Activated B cell treated with CpG ODN at 0.5 μM for 24 hours (primary cell): ENCODE data around the gene PDE9A. TPM values are rescaled to one million over a fixed set of nuclear protein-coding genes. Genes with fewer than 3 reads are reported as not detected.

Experiments
- ATAC-seq: fragments of 200-7000 bp; cut with Tn5 transposase; one replicate; pipeline ENCODE4 v1.10.0; 2021; ENCODE audit warnings: low read depth, mild to moderate bottlenecking, moderate library complexity
- CTCF ChIA-PET: fragments of 350-600 bp; sonication (Branson Sonifier 250); formaldehyde crosslinking; loops from one replicate; lab custom pipeline; 2021; ENCODE audit warnings: antibody characterized with exemption; lab: Charles Lee
- POLR2A ChIA-PET: fragments of 350-600 bp; sonication (Branson Sonifier 250); formaldehyde crosslinking; loops from one replicate; lab custom pipeline; 2021; ENCODE audit warnings: antibody characterized with exemption; lab: Charles Lee
- DNase-seq: peaks from one replicate; pipeline ENCODE4 v3.0.0; 2022
- H3K27ac Mint-ChIP-seq: one replicate; pipeline ENCODE4 v1.8.0; 2020; ENCODE audit warnings: mixed read lengths
- H3K27me3 Mint-ChIP-seq: one replicate; pipeline ENCODE4 v1.8.0; 2021; ENCODE audit warnings: mixed read lengths
- H3K36me3 Mint-ChIP-seq: one replicate; pipeline ENCODE4 v1.8.0; 2021; ENCODE audit warnings: low read depth, mixed read lengths
- H3K4me1 Mint-ChIP-seq: one replicate; pipeline ENCODE4 v1.8.0; 2021; ENCODE audit warnings: mixed read lengths
- H3K4me3 Mint-ChIP-seq: one replicate; pipeline ENCODE4 v1.8.0; 2020; ENCODE audit warnings: mild to moderate bottlenecking, mixed read lengths
- H3K9me3 Mint-ChIP-seq: one replicate; pipeline ENCODE4 v1.8.0; 2020; ENCODE audit warnings: mixed read lengths
- CTCF ChIP-seq: fragments of 200-600 bp; IDR thresholded peaks from one replicate; pipeline ENCODE4 v1.8.0; 2022; ENCODE audit warnings: antibody characterized with exemption, mild to moderate bottlenecking
- intact Hi-C: fragments of 100-400 bp; cut with micrococcal nuclease; formaldehyde crosslinking; loops from one replicate; pipeline ENCODE4 v1.15.1; 2024
- total RNA-seq: library from RNA; stranded (reverse); gene quantifications from 2 replicates; pipeline ENCODE4 v1.2.3, GENCODE V29; 2022

PDE9A gene
- total RNA-seq, 1 donor from 2014 or later = 0.58 TPM

- Mint-ChIP-seq H3K36me3 (no peaks in the 10 kb centered on the region), H3K9me3 (no peaks in the 10 kb centered on the region), H3K4me3 (peak overlapping the region; percentile 75), H3K27ac (peak overlapping the region; percentile 50), H3K4me1 (peaks cover 14% of the 10 kb centered on the region), H3K27me3 (no peaks in the 10 kb centered on the region)
- DNase-seq = no peak
- ChIA-PET CTCF (interaction anchor here (1.3 kb wide), 1 partner anchor 10 kb away, joined by 4 read pairs; no protein-coding TSS in a partner anchor), POLR2A (interaction anchor here (1.1 kb wide), 1 partner anchor 37 kb away, joined by 3 read pairs; no protein-coding TSS in a partner anchor)
- peak; percentile 58 for ATAC-seq
- TF ChIP-seq CTCF = no peak
- intact Hi-C loops = loop anchor here (5.0 kb wide), 1 partner anchor 36 kb away; no protein-coding TSS in a partner anchor
These were observed 93.3 kb downstream of the PDE9A start for GRCh38 chr21:42746593-42747275.

DNA sequence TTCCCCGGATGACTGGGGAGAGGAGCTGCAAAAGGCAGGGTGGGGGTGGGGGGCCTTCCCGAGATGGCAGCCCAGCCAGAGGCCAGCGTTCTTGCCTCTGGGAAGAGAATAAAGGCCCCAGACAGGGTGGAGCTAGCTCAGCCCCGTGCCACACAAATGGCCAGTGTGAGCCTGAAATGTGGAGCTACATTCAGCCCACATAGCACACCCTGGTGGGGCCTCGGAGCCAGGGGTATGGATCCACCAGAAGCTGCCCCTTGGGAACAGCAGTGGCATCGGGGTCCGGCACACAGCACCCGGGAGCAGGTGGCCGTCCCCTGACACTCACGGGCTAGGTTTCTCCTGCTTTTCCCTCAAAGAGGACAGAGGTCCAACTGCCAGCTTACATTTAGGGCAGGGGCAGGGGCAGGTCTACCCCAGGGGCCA lies 93.9 kb downstream of the PDE9A start:
- intact Hi-C loops = loop anchor here (5.0 kb wide), 1 partner anchor 35 kb away; no protein-coding TSS in a partner anchor
- peaks cover 14% of the 10 kb centered on the region for H3K4me1 Mint-ChIP-seq
- H3K36me3 Mint-ChIP-seq = no peaks in the 10 kb centered on the region
- POLR2A ChIA-PET = interaction anchor here (1.1 kb wide), 1 partner anchor 36 kb away, joined by 3 read pairs; no protein-coding TSS in a partner anchor
- TF ChIP-seq CTCF = no peak
- no peak overlapping the region for H3K27ac Mint-ChIP-seq
- ATAC-seq (no peak), DNase-seq (no peak)
- peak overlapping the region; percentile 75 for H3K4me3 Mint-ChIP-seq
- no peaks in the 10 kb centered on the region for H3K9me3 Mint-ChIP-seq
- CTCF ChIA-PET = interaction anchor here (1.3 kb wide), 1 partner anchor 10 kb away, joined by 4 read pairs; no protein-coding TSS in a partner anchor
- no peaks in the 10 kb centered on the region for H3K27me3 Mint-ChIP-seq

- Mint-ChIP-seq H3K4me1 (peaks cover 14% of the 10 kb centered on the region), H3K9me3 (no peaks in the 10 kb centered on the region), H3K27ac (no peak overlapping the region), H3K27me3 (no peaks in the 10 kb centered on the region), H3K4me3 (no peak overlapping the region), H3K36me3 (no peaks in the 10 kb centered on the region)
- intact Hi-C loops = loop anchor here (5.0 kb wide), 1 partner anchor 34 kb away; no protein-coding TSS in a partner anchor
- TF ChIP-seq CTCF = no peak
- ChIA-PET POLR2A (interaction anchor here (1.1 kb wide), 1 partner anchor 36 kb away, joined by 3 read pairs; no protein-coding TSS in a partner anchor), CTCF (interaction anchor here (1.3 kb wide), 1 partner anchor 11 kb away, joined by 4 read pairs; no protein-coding TSS in a partner anchor)
- ATAC-seq (no peak), DNase-seq (no peak)
These were observed 94.4 kb downstream of the PDE9A start for GRCh38 chr21:42747746-42748351.

DNA sequence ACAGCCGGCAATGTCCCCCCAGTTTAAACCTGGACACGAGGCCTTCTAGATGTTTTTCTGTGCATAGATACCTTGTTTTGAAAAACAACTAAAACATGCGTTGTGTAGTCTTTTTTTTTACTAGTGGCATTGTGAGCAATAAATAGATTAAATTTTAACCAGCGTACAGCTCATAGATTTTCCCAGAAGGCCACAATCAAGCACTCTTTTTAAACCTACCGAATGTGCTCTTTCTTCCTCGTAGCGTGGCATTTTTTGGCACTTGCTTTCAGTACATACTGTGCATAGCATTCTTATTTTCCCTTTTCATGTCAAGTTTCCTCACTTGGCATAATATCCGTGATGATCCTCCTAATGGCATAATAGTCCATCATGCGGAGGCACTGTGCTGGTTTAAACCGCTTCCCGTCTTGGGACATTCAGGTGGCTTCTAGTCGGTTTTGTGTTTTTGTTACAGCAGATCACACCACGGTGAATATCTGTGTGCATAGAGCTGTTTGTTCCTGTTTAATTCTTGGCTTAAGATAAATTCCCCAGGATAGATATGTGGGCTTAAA lies 95.3 kb downstream of the PDE9A start:
- DNase-seq (no peak), ATAC-seq (no peak)
- Mint-ChIP-seq H3K27ac (no peak overlapping the region), H3K36me3 (no peaks in the 10 kb centered on the region), H3K27me3 (no peaks in the 10 kb centered on the region), H3K9me3 (no peaks in the 10 kb centered on the region), H3K4me1 (peaks cover 14% of the 10 kb centered on the region), H3K4me3 (no peak overlapping the region)
- ChIA-PET POLR2A (no interaction called here), CTCF (no interaction called here)
- intact Hi-C loops = loop anchor here (5.0 kb wide), 1 partner anchor 34 kb away; no protein-coding TSS in a partner anchor
- TF ChIP-seq CTCF = no peak
